Tibial artery (tissue), 4 donors: ENCODE data around the gene CAMKMT.
A peak's percentile ranks its signal among the peaks of the same experiment; 100 is the strongest.

Experiments
- DNase-seq, 2 donors: peaks; one replicate each; pipeline ENCODE4 v3.0.0-alpha.2; 2019
- H3K27ac ChIP-seq, 2 donors: fragments of 200-600 bp; sonication (generic) in 1 of 2; 1 replicate in 1 of 2; 2 replicates in 1 of 2; pipeline ENCODE4 v1.5.1; 2018 to 2019; ENCODE audit warnings: mild to moderate bottlenecking in 1 of 2
- H3K27me3 ChIP-seq, 2 donors: fragments of 200-600 bp; sonication (generic) in 1 of 2; one replicate each; pipeline versions ENCODE4 v1.5.1 to v1.6.0; 2016 to 2019
- H3K36me3 ChIP-seq, 3 donors: fragments of 200-600 bp; sonication (generic) in 2 of 3; one replicate each; pipeline ENCODE4 v1.5.1; 2016 to 2019; ENCODE audit warnings: mild to moderate bottlenecking in 2 of 3
- H3K4me1 ChIP-seq, 4 donors: fragments of 200-600 bp; sonication (generic) in 2 of 4; 1 replicate in 3 of 4; 2 replicates in 1 of 4; pipeline ENCODE4 v1.5.1; 2016 to 2019
- H3K4me3 ChIP-seq, 2 donors: fragments of 200-600 bp; sonication (generic) in 1 of 2; 1 replicate in 1 of 2; 2 replicates in 1 of 2; pipeline ENCODE4 v1.5.1; 2018 to 2019; ENCODE audit warnings: mild to moderate bottlenecking in 2 of 2
- H3K9me3 ChIP-seq, 3 donors: fragments of 200-600 bp; sonication (generic) in 1 of 3; one replicate each; pipeline ENCODE4 v1.5.1; 2016 to 2019
- intact Hi-C: fragments of 100-400 bp; cut with DNase I; formaldehyde crosslinking; loops from one replicate; pipeline ENCODE4 v1.15.0; 2023; ENCODE audit warnings: low total_unique reads
- TF ChIP-seq, protein P1 (sequence below), 2 experiments: fragments of 200-600 bp in 1 of 2; fragments of 450-650 bp in 1 of 2; IDR thresholded peaks; one replicate each; pipeline ENCODE4 v1.5.1; 2017 to 2019; ENCODE audit warnings: antibody characterized with exemption in 2 of 2, mild to moderate bottlenecking in 1 of 2, moderate library complexity in 1 of 2

CAMKMT gene

DNA sequence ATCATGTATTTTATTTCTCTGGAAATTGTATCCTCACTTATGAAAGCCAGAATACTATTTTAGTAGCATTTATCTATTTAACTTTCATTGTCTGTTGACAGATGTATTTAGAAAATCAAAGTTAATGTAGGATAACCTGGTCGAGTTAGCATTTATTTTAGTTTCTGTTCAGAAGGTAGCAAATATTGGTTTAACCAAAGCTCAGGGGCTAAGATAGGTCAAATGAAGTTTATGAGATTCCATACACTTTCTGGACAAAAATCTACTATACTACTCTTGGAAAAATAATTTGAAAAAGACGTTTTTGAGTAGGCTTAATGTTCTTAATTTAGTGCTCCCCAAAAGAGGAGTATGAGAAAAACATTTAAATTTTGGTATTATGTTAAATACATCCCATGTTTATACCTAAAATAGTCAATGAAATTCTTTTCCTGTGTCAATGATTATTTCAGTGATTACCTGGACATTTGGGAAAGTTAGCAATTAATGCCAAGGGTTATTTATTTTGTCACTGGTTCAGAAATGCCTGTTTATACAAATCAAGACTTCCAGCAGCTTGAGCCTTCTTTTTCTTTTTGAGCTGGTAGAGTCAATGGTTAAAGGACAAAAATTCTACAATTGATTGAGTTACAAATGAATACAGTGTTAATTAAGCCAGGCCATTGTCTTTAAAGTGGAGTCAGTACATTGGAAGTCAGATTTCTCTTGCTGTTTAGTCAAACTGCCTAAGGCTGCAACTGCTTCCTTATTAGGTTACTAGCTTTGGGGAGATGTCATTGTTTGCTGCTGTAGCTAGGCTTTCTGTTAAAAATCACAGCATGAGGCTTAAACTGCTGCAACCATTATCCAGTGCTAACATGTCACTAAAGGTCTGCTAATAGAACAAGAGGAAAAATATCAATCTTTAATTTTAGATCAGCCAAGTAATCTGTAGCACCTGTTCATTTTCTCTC, 182.3 kb downstream of the CAMKMT start:
- TF ChIP-seq, protein P1, sequence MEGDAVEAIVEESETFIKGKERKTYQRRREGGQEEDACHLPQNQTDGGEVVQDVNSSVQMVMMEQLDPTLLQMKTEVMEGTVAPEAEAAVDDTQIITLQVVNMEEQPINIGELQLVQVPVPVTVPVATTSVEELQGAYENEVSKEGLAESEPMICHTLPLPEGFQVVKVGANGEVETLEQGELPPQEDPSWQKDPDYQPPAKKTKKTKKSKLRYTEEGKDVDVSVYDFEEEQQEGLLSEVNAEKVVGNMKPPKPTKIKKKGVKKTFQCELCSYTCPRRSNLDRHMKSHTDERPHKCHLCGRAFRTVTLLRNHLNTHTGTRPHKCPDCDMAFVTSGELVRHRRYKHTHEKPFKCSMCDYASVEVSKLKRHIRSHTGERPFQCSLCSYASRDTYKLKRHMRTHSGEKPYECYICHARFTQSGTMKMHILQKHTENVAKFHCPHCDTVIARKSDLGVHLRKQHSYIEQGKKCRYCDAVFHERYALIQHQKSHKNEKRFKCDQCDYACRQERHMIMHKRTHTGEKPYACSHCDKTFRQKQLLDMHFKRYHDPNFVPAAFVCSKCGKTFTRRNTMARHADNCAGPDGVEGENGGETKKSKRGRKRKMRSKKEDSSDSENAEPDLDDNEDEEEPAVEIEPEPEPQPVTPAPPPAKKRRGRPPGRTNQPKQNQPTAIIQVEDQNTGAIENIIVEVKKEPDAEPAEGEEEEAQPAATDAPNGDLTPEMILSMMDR (IDR thresholded peaks at IDR 0.05): no peak
- DNase-seq: no peak
- H3K4me1 ChIP-seq: peaks cover 0 to 22% (median 7%) of the 10 kb centered on the region in 4 donors
- intact Hi-C loops: no loop called here
- no peak overlapping the region for H3K4me3 ChIP-seq
- H3K27me3 ChIP-seq: no peaks in the 10 kb centered on the region
- no peaks in the 10 kb centered on the region for H3K9me3 ChIP-seq
- no peaks in the 10 kb centered on the region for H3K36me3 ChIP-seq
- no peak overlapping the region for H3K27ac ChIP-seq

DNA sequence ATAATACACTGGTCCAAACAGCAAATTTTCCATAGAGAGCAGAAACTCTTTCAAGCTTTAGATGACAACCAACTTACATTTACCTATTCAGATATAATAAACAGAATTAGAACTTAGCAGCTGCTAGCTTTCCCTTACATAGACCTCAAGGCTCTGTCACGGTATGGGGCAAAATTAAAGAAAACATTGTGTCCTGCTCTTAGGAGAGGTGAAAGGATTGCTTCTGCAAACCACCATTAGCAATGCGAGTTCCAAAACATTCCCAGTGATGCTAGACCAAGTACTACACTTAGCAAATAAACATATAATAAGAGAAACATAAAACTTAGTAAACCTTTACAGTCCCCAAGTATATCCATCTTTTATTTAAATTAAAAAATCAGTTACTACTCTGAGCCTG, 183.3 kb downstream of the CAMKMT start:
- H3K9me3 ChIP-seq: no peaks in the 10 kb centered on the region
- no peaks in the 10 kb centered on the region for H3K27me3 ChIP-seq
- peaks cover 0 to 31% (median 10%) of the 10 kb centered on the region in 4 donors for H3K4me1 ChIP-seq
- DNase-seq: no peak
- no peak overlapping the region for H3K4me3 ChIP-seq
- TF ChIP-seq, protein P1 (IDR thresholded peaks at IDR 0.05): no peak
- H3K27ac ChIP-seq: no peak overlapping the region
- intact Hi-C loops: no loop called here
- no peaks in the 10 kb centered on the region for H3K36me3 ChIP-seq

DNA sequence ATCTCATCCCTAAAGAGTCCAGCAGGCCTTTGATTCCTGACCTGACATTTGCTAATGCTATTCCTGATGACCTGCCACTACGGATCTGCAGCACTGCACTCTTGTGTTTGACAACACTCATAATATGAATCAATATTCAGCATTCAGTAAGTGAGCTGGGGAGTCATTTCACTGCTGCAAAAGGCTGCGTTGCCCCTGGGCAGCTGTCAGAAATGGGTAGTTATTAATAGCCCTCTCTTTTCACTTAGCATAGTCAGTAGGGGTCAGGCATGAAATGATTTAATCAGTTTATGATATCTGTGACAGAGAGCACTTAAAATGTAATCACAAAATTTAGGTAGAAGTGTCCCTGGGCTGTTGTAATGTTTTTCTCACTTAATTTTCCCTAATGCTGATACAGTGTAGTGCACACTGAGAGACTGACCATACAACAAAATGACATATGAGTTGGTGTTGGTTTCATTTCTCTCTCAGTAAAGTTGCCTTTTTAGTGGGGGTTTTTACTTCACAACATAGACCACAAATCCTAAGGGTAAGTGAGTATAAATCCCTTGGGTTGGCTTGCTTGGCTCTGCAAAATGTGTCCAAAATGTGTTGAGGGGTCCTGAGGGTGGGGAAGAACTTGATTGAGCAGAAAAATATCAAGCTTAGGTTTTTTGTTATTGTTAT, 184.8 kb downstream of the CAMKMT start:
- no peak for DNase-seq
- TF ChIP-seq, protein P1 (IDR thresholded peaks at IDR 0.05): no peak

DNA sequence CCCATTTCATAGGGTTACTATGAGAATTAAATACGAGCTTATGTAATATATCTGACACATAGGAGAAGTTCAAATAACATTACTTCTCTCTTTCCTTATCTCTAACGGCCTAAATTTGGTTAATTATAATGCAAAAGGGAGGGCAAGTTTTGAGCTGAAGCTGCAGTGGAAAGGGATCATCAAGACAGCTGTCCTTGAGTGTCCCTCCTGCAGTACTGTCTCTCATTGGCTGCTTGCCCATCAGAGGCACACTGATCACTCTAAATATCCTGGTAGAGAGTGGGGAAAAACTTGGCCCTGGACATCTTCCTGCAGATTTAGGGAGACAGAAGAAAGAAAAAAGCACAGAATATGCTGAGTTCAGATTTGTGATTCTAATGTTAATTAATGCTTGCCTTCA, 186.0 kb downstream of the CAMKMT start:
- TF ChIP-seq, protein P1 (IDR thresholded peaks at IDR 0.05): no peak
- no peak overlapping the region for H3K4me3 ChIP-seq
- H3K27ac ChIP-seq: no peak overlapping the region
- DNase-seq: no peak
- H3K4me1 ChIP-seq: peaks cover 0 to 34% (median 10%) of the 10 kb centered on the region in 4 donors
- no peaks in the 10 kb centered on the region for H3K9me3 ChIP-seq
- no peaks in the 10 kb centered on the region for H3K27me3 ChIP-seq
- H3K36me3 ChIP-seq: no peaks in the 10 kb centered on the region
- intact Hi-C loops: no loop called here

More for the DNA sequence above, 184.8 kb downstream of the CAMKMT start:
- Histone ChIP-seq H3K4me1 (peaks cover 0 to 34% (median 10%) of the 10 kb centered on the region in 4 donors), H3K4me3 (no peak overlapping the region), H3K27me3 (no peaks in the 10 kb centered on the region), H3K9me3 (no peaks in the 10 kb centered on the region), H3K27ac (no peak overlapping the region), H3K36me3 (no peaks in the 10 kb centered on the region)
- intact Hi-C loops: no loop called here

DNA sequence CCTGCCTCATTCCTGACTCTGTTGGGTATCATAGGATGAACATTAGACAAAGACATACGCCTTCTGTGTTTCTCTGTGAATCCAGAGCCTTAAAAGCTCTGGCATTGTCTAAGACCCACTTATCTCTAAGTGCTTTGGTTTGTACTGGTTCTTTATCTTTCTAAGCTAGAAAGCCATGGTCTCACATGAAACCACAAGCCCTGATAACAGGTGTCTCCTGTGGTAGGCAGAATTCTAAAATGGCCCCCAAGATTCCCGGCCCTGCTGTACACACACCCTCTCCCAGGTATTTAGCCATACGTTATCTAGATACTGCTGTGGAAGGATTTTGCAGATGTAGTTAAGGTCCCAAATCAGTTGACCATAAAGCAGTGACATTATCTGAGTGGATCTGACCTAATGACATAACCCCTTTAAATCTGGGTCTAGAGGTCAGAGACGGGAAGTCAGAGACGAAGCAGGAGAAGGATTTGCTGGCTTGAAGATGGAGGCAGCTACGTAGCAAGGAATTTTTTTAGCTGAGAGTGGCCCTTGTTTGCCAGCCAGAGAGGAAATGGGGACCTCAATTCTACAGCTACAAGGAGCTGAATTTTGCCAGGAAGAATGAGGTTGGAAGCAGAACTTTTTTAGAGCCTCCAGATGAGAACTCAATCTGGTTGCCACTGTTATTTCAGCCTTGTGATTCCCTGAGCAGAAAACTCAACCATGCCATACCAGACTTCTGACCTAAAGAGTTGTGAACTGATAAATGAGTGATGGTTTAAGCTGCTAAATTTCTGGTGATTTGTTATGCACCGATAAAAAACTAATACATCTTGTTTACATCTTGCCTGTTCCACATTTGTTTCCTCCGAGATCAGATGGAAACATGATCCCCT, 186.7 kb downstream of the CAMKMT start:
- Histone ChIP-seq H3K4me3 (no peak overlapping the region), H3K4me1 (peaks cover 0 to 38% (median 12%) of the 10 kb centered on the region in 4 donors), H3K27ac (peak overlapping the region; percentile 16 to 39), H3K36me3 (no peaks in the 10 kb centered on the region), H3K27me3 (no peaks in the 10 kb centered on the region), H3K9me3 (no peaks in the 10 kb centered on the region)
- TF ChIP-seq, protein P1 (IDR thresholded peaks at IDR 0.05): no peak
- intact Hi-C loops: no loop called here
- DNase-seq: no peak
